ENCODE results near the gene AMZ2. TPM values are rescaled to one million over a fixed set of nuclear protein-coding genes. Genes with fewer than 3 reads are reported as not detected.
"Not testable (repeated sequence)": the region's sequence is repeated elsewhere in the genome, so short reads cannot be mapped to it uniquely, and the experiment has no call there.

The AMZ2 gene
- total RNA-seq, 2 experiments from 2014 or later: 106 to 107 TPM

DNA sequence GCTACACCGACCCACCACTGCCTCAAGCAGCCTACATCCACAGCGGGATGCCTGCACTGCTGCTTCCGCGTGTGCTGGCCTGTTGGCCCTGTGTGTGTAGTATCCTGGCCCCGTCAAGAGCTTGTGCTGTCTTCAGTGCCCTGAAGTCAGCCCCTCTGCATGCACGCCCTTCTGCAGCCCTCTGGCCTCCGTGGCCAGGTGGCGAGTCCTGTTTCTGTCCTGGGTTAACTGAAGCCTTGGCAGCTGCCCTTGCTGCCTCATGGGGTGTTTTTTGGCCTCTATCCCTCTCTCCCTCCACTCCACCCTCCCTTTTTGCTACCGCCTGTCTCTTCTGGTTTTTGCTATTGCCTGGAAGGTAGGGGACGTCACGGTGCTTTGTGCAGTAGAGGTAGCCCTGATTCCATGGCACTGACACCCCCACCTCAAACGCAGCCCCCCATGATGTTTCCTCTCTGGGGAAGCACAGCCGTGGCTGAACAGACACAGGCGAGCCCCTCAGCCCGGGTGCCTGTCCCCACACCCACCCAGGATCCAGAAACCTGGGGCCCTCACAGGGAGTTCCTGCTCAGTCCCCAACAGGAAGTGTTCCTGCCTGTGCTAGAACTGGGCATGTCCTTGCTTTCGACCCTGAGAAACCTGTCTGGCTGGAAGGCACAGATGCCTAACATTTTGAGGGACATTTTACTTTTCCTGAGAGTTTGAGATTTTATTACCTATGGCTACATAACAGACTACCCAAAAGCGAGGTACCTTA lies 18.8 kb upstream of the AMZ2 start:
- H3K4me1 Mint-ChIP-seq: peaks cover 34% of the 10 kb centered on the region
- H3K27me3 Mint-ChIP-seq: no peaks in the 10 kb centered on the region
- no peak for DNase-seq
- peaks cover 13% of the 10 kb centered on the region for H3K36me3 Mint-ChIP-seq
- CTCF ChIA-PET: no interaction called here
- H3K9me3 Mint-ChIP-seq (ENCODE audit: low read depth): no peaks in the 10 kb centered on the region
- peak overlapping the region; percentile 16 for H3K27ac Mint-ChIP-seq
- H3K4me3 Mint-ChIP-seq: no peak overlapping the region
- no peak for ATAC-seq

- Mint-ChIP-seq H3K27ac (no peak overlapping the region), H3K27me3 (no peaks in the 10 kb centered on the region), H3K36me3 (peaks cover 13% of the 10 kb centered on the region), H3K9me3 (ENCODE audit: low read depth) (no peaks in the 10 kb centered on the region), H3K4me1 (peaks cover 36% of the 10 kb centered on the region), H3K4me3 (no peak overlapping the region)
- CTCF ChIA-PET: no interaction called here
- no peak for DNase-seq
- ATAC-seq: no peak
Measured at GRCh38 chr17:68229619-68230018, 18.2 kb upstream of the AMZ2 start.

DNA sequence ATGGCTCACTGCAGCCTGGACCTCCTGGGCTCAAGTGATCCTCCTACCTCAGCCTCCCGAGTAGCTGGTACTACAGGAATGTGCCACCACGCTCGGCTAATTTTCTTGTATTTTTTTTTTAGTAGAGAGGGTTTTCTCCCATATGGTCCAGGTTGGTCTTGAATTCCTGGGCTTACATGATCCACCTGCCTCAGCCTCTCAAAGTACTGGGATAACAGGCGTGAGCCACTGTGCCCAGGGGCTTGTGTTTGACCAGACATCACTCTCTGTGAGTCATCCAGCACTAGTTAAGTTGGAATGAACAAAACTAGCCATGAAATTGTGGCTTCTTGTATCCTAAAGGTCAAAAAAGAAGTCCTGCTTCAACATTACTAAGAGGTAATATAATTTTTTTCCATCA lies 16.7 kb upstream of the AMZ2 start:
- peaks cover 43% of the 10 kb centered on the region for H3K4me1 Mint-ChIP-seq
- H3K9me3 Mint-ChIP-seq (ENCODE audit: low read depth); CTCF ChIA-PET; H3K27ac Mint-ChIP-seq; ATAC-seq; DNase-seq; H3K4me3 Mint-ChIP-seq; H3K27me3 Mint-ChIP-seq: not testable (repeated sequence)
- H3K36me3 Mint-ChIP-seq: peaks cover 10% of the 10 kb centered on the region

- Mint-ChIP-seq H3K4me3 (no peak overlapping the region), H3K36me3 (peaks cover 10% of the 10 kb centered on the region), H3K9me3 (ENCODE audit: low read depth) (no peaks in the 10 kb centered on the region), H3K27me3 (no peaks in the 10 kb centered on the region), H3K4me1 (peaks cover 43% of the 10 kb centered on the region), H3K27ac (no peak overlapping the region)
- CTCF ChIA-PET: no interaction called here
- DNase-seq (no peak), ATAC-seq (no peak)
Measured at GRCh38 chr17:68231541-68231940, 16.3 kb upstream of the AMZ2 start.

DNA sequence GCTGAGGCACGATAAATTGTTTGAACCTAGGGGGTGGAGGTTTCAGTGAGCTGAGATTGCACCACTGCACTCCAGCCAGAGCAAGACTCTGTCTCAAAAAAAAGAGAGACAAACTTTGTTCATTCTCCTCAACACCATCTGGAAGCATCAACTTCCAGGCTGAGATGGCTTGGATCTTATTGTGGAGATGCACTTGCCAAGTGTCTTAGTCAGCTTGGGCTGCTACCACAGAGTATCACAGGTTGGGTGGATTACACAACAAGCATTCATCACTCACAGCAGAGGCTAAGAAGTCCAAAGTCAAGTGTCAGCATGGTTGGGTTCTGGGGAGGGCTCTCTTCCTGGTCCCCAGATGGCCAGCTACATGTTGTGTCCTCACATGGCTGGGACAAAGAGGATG lies 15.1 kb upstream of the AMZ2 start:
- ATAC-seq; H3K9me3 Mint-ChIP-seq (ENCODE audit: low read depth); H3K27me3 Mint-ChIP-seq; H3K4me3 Mint-ChIP-seq; DNase-seq: not testable (repeated sequence)
- peaks cover 49% of the 10 kb centered on the region for H3K4me1 Mint-ChIP-seq
- CTCF ChIA-PET: interaction anchor here (1.3 to 2.2 kb wide), 2 partner anchors 18 to 32 kb away, joined by 3 to 6 read pairs; no protein-coding TSS in a partner anchor
- peak overlapping the region; percentile 49 for H3K27ac Mint-ChIP-seq
- peaks cover 13% of the 10 kb centered on the region for H3K36me3 Mint-ChIP-seq

GRCh38 chr17:68234726-68235335 lies 13.0 kb upstream of the AMZ2 start:
- not testable (repeated sequence) for H3K27me3 Mint-ChIP-seq; H3K36me3 Mint-ChIP-seq; H3K9me3 Mint-ChIP-seq (ENCODE audit: low read depth)
- CTCF ChIA-PET: interaction anchor here (0.8 to 1.2 kb wide), 4 partner anchors 14 to 59 kb away, joined by 3 to 4 read pairs (median 3); no protein-coding TSS in a partner anchor
- Mint-ChIP-seq H3K4me3 (peak overlapping the region; percentile 18), H3K4me1 (peaks cover 53% of the 10 kb centered on the region), H3K27ac (peak overlapping the region; percentile 88)
- ATAC-seq (peak; percentile 59), DNase-seq (peak; percentile 80)

DNA sequence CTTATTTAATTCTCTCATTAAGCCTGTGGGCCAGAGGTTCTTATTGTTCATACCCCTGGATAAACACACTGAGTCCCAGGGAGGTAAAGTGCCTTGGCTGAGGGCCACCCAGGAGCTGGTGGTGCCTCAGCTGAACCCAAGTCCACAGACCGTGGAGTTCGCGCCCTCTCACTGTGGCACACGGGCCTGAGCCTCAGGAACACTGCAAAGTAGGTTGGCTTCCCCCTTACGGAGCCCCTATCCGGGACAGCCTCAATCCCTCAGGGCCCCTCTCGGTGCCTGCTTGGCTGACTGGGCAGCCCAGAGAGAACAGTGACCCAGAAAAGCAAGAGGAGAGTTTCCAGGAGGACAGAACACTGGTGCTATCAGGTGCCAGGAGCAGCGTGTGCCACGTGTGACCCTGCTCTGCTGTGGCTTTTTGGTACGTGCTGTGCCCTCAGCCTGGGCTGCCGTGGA lies 12.5 kb upstream of the AMZ2 start:
- CTCF ChIA-PET: interaction anchor here (0.7 to 1.1 kb wide), 4 partner anchors 23 to 163 kb away, joined by 3 read pairs; no protein-coding TSS in a partner anchor
- peaks cover 58% of the 10 kb centered on the region for H3K4me1 Mint-ChIP-seq
- not testable (repeated sequence) for H3K9me3 Mint-ChIP-seq (ENCODE audit: low read depth); DNase-seq; H3K27me3 Mint-ChIP-seq
- H3K4me3 Mint-ChIP-seq: peak overlapping the region; percentile 29
- peak overlapping the region; percentile 88 for H3K27ac Mint-ChIP-seq
- ATAC-seq: peak; percentile 5
- H3K36me3 Mint-ChIP-seq: peaks cover 13% of the 10 kb centered on the region

DNA sequence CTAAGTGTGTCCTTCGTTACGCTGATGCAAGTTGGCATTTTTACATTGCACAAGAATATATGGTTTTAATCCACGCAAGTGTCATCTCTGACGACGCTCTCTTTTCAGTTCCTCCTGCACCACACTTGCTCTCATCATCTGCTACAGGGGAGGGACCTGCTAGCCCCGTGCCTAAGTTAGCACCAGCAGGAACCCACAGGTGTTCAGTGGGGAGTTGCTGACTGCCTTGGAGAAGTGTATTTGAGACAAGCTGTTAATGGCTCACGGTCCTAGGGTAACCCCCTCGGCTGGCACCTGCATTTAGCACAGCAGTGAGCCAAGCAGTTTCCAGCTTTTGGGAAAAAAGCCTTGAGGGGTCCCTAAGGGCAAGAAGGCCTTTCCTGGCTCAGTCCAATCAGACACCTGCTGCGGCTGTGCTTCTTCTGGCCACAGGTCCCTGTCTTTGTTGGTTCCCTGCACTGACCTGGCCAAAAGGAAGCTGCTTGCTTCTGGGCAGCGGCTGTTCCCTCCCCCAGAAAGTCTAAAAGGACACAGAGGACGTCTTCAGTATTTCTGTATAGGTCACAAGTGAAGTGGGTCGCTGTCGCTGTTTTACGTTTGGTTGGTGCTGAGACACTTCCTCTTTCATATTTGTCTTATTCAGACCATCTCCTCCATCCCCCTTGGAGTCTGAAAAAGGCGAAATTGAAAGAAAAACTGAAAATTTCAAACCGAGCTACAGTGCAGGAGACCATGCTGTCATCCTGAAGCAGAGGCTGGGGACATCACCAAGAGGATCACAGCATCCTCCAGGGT lies 10.3 kb upstream of the AMZ2 start:
- H3K27me3 Mint-ChIP-seq; H3K9me3 Mint-ChIP-seq (ENCODE audit: low read depth): not testable (repeated sequence)
- ATAC-seq: peak; percentile 77
- Mint-ChIP-seq H3K4me1 (peaks cover 68% of the 10 kb centered on the region), H3K36me3 (peaks cover 20% of the 10 kb centered on the region), H3K4me3 (peak overlapping the region; percentile 76), H3K27ac (peak overlapping the region; percentile 99)
- CTCF ChIA-PET: interaction anchor here (0.7 to 3.9 kb wide), 13 partner anchors 11 to 223 kb away, joined by 3 to 21 read pairs (median 4); partner anchors contain the start of genes AMZ2, ARSG and SLC16A6
- peak; percentile 76 for DNase-seq

DNA sequence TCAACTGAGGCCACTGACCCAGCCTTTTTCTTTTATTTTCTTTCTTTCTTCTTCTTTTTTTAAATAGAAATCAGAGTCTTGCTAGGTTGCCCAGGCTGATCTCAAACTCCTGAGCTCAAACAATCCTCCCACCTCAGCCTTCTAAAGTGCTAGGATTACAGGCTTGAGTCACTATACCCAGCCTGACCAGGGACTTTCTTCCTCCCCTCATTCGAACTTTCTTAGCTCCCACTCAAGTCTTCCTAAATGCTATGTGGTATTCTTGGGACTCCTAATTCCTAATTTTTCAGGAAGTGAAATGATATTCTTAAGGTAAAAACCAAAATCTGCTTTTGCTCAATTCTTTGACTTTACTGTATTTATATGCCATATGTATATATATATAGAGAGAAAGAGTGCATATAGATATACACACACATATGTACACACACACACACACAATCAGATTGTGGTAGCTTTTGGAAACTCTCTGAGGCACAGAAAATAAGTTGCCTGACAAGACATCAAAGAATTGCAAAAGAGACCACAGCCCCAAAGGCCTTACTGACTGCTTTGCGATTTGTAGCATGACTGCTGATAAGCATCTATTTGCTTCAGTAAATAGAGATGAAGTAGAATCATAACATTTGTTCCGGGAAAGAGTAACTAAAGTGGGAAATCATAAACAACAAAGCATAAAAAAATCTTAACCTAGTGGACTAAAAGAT lies 9.5 kb upstream of the AMZ2 start:
- no peaks in the 10 kb centered on the region for H3K9me3 Mint-ChIP-seq (ENCODE audit: low read depth)

GRCh38 chr17:68238871-68239253 lies 9.0 kb upstream of the AMZ2 start:
- Mint-ChIP-seq H3K27ac (peak overlapping the region; percentile 99), H3K9me3 (ENCODE audit: low read depth) (no peaks in the 10 kb centered on the region), H3K4me3 (peak overlapping the region; percentile 76), H3K36me3 (peaks cover 17% of the 10 kb centered on the region), H3K27me3 (no peaks in the 10 kb centered on the region), H3K4me1 (peaks cover 64% of the 10 kb centered on the region)
- CTCF ChIA-PET: interaction anchor here (1.0 to 3.9 kb wide), 5 partner anchors 15 to 65 kb away, joined by 3 to 20 read pairs (median 5); partner anchors contain the start of genes ARSG and SLC16A6
- ATAC-seq (peak; percentile 13), DNase-seq (peak; percentile 62)

More for the DNA sequence above, 9.5 kb upstream of the AMZ2 start:
- peak; percentile 13 for ATAC-seq
- H3K4me3 Mint-ChIP-seq: peak overlapping the region; percentile 76
- peak overlapping the region; percentile 99 for H3K27ac Mint-ChIP-seq
- H3K4me1 Mint-ChIP-seq: peaks cover 64% of the 10 kb centered on the region
- no peak for DNase-seq
- peaks cover 17% of the 10 kb centered on the region for H3K36me3 Mint-ChIP-seq
- no peaks in the 10 kb centered on the region for H3K27me3 Mint-ChIP-seq
- CTCF ChIA-PET: interaction anchor here (0.7 to 3.9 kb wide), 11 partner anchors 10 to 222 kb away, joined by 3 to 21 read pairs (median 3); partner anchors contain the start of genes AMZ2, ARSG and SLC16A6

GRCh38 chr17:68239632-68240366 lies 8.0 kb upstream of the AMZ2 start:
- Mint-ChIP-seq H3K27ac (peak overlapping the region; percentile 99), H3K4me3 (peak overlapping the region; percentile 76), H3K27me3 (no peaks in the 10 kb centered on the region), H3K9me3 (ENCODE audit: low read depth) (no peaks in the 10 kb centered on the region), H3K4me1 (peaks cover 62% of the 10 kb centered on the region), H3K36me3 (peaks cover 17% of the 10 kb centered on the region)
- ATAC-seq: no peak
- CTCF ChIA-PET: interaction anchor here (3.9 kb wide), 1 partner anchor 34 kb away, joined by 20 read pairs; no protein-coding TSS in a partner anchor
- no peak for DNase-seq
